Activated CD4-positive, alpha-beta T cell treated with anti-CD3 and anti-CD28 coated beads for 48 hours (primary cell): ENCODE data around the gene MIGA1.
"Not testable (repeated sequence)": the region's sequence is repeated elsewhere in the genome, so short reads cannot be mapped to it uniquely, and the experiment has no call there.

Experiments used
- DNase-seq: peaks from one replicate; pipeline ENCODE4 v3.0.0-alpha.2; 2020

Gene MIGA1

DNA sequence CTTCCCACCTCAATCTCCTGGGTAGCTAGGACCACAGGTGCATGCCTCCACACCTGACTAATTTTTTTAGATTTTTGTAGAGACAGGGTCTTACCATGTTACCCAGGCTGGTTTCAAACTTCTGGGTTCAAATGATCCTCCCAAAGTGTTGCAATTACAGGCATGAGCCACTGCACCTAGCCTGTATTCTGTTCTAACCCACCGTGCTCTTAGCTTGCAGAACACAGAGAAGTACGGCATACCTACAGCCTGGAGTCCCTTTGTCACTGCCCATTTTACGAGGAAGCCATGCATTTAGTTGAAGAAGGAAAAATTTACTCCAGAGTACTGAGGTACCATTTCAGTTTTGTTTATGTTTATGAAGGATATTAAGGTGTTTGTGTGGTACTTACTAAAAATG, 79.3 kb downstream of the MIGA1 start:
- no peak for DNase-seq

DNA sequence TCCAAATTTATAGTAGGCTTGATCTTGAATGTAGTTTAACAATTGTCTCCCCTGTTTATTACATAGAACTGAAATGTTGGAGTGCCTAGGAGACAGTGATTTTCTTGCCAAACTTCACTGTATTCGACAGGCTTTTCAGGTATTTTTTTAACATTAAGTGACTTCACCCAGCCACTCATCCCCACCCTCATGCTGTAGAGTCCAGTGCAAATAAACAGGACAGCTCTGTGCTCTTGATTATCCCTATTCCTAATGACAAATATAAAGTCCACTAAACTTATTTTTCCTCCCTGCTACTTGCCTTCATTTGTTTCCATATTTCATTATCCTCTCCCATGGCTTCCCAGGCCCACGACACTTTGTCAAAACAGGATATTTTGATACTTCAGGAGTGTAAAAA, 79.8 kb downstream of the MIGA1 start:
- no peak for DNase-seq

DNA sequence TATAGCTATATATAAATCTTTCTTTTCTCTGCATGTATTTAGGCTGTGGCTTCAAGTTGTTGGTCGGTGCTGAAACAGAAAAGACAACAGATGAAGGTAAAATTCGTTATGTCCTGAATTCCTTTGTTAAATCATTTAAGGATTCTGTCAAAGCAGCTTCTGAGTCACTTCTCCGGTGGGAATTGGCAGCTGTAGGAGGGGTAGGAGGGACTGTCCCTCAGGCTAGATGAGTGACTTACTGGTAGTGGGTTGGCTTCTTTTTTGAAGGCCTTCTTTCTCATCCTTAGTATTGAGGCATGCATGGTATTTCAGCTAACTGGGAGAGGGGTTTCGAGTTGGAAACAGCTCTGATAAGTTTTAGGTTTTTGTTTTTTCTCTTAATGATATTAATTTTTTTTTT, 86.8 kb downstream of the MIGA1 start:
- no peak for DNase-seq

DNA sequence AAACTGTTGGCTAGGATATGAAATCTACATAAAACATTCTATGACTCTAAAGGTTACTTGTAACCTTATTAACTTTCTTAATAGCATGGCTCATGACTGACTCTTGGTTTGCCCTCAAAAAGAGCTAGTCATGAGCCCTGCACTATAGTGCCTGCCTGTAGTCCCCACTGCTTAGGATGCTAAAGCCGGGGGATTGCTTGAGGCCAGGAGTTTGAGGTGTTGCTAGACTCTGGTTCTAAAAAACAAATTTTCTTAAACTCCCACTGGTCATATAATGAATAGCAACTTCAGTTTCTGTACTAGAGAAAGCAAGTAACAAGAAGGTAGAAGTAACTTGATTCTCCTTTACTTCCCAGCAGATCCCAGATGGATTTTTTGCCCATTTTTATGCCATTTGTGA, 93.2 kb downstream of the MIGA1 start:
- DNase-seq = no peak

DNA sequence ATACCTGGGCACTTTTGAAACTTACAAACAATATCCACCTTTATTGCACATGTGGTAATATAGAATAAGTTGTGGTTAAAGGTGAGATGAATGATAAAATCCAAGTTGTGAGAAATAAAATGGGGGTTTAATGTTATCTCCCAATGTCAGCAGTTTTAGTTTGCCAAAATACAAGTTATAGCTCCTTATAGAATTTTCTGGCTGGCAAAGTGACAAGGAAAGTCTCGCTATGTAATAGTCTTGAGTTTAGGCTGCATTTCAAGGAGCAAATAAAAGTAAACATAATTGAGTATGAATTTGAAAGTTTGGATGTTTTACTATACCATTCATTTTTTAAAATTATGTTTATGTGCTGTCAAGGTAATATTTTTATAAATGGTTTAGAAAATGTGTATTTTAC, 94.0 kb downstream of the MIGA1 start:
- DNase-seq = no peak

DNA sequence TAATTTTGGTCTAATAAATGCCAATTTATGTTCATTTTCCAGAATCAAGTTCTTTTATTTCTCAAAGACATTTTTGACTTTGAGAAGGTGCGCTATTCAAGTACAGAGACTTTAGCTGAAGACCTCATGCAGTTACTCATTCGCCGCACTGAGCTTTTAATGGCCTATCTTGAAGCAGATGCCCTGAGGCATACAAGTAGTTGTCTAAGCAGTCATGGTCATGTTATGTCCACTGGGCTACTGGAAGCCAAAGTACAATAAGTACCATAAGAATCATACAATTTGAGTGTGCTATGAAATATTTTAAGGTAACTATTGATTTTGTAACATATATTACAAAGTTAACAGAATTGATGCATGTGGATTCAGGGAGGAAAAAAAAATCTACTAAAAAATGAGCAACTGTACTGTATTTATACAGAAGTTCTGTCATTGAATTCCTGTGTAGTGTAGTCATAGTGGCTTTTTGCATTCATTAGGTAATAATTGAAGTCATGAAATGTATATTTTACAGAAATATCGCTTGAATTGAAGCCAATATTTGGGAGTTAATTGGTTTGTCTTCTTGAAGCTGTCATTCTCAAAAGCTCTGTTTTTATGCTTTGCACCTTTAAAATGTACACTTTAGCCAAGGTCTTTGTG, 95.5 kb downstream of the MIGA1 start:
- DNase-seq = no peak

DNA sequence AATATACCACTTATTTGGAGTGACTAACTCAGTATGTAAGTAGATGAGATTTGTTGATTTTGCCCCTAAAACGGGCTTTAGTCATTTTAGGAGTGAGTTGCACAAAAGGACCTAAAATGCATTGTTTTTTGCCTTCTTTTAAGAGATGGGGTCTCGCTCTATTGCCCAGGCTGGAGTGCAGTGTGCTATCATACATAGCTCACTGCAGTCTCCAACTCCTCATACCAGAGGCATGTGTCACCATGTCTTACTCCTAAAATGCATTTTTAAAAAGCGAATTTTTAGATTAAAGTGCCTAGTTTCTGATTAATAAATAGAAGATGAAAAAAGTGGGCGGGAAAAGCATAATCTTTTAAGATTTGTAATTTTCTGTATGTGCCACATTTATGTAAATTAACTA, 97.4 kb downstream of the MIGA1 start:
- no peak for DNase-seq

DNA sequence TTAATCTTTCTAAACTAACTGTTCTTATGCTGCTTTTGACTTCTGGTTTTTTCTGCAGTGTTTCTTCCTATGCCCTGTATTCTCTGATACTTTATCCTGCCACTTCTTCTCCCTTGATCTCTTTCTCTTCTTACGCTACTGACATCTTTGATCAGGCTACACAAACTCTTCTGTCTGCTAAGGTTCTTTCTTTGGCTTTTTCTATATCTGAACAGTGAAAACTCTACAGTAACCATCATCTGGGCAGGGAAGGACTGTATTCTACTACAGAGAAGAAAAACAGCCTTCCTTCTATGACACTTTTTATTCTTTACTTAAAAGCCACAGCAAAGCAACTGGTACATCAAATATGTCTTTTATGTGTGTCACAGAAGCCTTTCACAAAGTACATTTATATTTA, 101.6 kb downstream of the MIGA1 start:
- DNase-seq = no peak

DNA sequence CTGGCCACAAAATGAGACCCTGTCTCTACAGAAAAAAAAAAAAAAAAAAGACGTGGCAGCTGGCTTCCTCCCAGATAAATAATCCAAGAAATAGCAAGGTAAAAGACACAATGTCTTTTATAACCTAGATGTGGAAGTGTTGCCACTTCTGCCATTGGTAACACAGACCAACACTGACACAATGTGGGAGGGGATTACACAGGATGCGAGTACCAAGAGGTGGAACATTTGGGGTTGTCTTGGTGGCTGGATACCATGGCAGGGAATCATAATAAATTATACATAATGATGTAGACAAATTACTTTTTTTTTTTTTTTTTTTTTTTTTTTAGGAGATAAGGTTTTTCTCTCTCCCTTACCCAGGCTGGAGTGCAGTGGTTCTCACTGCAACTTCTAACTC, 103.0 kb downstream of the MIGA1 start:
- no peak for DNase-seq

DNA sequence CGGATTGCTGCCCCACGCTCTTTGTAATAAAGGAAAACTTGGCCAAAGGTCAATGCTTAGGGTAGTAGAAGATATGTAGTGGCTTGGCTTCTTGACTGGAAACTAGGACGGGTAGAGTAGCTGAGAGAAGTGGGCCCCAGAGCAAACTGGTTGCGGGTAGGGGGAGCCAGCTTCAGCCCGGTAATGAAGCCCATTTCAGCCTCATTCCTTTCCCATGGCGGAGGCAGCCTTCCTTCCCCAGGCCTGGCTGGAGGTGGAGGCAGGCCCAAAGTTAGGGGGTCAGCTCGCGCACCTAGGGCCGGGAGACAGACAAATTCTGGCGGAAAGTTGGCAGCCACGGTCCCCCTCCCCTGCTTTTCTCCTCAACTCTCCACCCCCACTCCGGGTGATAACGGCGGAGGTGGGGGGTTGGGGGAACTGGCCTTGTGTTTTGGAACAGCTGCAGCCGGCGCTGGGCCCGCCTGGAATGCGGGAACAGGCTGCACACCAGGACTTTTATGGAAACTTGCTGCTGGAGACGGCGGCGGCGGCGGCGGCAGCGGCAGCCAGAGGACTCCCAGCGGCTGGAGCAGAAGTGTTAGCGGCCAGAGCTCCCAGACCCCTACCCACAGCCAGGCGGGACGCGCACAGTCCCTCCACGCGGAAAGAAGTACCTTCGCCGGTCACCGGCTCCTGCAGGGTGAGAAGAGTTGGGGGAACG, 108.8 kb downstream of the MIGA1 start, which contains the start of gene NEXN:
Gene NEXN, plus strand, starts transcription at position 544 of the 700 bp plus-strand sequence. CDS start 27,483 bp downstream, outside the sequence.
- peak; percentile 3 for DNase-seq

DNA sequence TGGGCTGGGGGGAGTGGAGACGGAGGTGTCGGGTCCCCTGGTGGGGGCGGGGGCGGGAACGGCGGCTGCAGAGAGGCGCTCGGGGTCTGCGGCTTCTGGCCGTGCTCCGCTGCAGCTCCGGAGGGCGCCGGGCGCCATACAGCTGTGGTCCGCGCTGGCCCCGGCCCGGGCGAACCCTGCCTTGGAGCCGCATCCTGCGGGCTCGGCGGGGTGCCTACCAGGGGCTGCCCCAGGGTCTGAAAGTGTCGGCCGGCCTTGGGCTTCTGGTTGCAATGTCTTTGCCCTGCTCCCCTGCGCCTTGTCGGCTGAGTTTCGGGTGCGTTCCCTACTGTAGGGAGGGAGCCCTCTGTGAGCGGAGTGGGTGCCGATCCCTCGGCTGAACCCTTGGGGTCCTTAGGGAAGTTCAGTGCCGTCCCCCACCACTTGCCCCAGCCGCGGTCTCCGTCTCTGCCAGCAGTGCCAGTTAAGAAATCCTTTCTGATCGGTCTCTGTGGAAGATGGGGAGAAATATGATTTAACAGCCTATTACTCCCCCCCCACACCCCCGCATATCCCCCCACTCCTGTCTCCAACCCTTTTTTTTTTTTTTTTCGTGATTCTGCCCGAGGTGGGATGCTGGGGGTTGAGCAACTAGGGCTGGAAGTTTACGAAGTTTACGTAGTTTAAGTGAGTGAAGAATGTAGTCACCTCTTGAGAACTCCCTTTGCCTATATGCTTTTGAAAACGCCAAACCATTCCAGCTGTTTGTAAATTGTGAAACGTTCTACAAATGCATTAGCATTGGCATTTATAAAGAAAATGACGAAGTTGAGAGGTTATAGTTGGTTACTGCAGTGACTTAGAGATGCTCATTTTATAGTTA, 109.6 kb downstream of the MIGA1 start:
- DNase-seq = peak; percentile 22

DNA sequence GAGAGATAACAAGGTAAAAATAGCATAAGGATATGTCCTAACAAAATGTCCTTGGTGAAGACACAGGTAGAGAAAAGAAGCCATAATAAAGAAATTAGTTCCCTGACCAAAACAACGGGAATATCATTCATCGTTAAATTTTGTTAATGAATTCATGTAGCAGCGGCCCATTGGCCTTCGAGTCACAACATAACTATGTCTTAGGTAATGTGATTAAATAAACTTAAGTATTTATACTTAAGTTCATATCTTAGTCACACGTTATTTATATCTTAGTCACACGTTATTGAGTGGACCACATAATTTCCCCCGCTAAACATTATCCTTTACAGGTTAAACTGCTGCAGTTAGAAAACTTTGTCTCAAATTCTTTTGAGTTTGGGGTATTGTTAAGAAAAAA, 110.2 kb downstream of the MIGA1 start:
- no peak for DNase-seq

DNA sequence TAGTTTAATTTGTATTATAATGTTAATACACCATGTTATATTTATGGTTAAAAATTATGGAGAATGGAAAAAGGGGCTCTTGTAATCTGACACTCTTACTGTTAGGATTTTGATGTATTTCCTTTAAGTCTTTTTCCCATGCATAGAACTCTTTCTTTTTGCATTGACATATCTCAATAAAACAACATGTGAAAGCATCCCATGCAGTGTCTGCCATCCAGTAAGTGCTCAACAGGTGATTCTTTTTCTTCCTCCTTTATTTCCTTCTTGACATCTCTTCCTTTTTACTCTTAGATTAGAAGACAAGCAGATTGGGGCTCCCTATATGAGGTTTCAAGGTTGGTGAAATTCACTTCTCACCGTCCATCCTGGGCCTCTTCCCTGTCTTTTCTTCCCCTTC, 111.8 kb downstream of the MIGA1 start:
- DNase-seq = no peak

DNA sequence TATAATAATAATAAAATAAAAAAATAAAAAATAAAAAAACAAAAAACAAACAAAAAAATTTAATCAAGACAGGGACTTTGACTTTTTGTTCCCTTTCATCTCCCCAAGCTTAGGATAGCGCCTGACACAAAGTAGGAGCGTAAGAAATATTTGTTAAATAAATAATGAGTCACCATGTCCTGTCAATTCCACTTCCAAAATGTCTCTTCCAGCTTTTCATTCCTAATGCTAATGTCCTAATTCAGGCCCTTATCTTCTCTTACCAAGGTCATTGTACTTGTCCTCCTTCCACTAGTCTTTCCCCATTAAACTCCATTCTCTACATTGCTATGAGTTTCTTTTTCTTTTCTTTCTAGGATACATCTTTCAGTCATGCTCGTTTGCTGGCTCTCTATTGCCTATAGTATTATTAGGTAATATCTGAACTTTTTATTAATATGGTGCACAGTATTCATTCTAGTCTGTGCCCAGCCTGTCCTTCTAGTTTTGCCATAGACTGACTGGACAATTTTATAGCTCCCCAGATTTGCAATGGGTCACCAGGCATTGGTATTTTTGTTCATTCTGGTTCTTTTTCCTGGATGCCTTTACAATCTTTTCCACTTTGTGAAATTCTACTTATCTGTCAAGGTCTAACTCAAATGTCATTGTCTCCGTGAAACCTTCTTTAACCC, 120.3 kb downstream of the MIGA1 start:
- no peak for DNase-seq

DNA sequence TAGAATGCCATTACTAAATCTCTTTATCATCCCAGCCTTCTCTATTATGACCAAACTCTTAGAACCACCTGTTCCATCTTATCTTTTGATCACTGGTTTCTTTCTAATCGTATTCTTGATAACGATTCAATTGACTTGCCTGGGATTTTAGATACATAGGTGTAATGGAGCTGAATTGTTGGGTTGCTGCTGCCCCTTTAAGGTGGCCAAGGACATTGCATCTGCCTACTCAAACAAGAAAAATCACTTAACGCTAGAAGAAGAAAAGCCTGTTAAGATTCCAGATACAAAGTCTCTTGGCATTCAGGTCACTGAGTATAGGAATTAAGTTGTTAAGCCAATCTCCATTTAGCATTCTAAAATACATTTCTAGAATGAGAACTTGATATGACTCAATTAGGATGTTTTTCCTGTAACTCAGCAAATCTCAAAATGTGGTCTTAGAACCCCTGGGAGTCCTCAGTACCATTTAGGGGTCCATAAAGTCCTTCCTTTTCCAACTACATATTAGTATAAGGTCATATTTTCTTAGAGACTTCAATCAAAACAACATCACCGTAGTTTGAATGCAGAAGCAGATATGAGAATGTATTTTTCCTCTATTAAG, 121.3 kb downstream of the MIGA1 start:
- no peak for DNase-seq

DNA sequence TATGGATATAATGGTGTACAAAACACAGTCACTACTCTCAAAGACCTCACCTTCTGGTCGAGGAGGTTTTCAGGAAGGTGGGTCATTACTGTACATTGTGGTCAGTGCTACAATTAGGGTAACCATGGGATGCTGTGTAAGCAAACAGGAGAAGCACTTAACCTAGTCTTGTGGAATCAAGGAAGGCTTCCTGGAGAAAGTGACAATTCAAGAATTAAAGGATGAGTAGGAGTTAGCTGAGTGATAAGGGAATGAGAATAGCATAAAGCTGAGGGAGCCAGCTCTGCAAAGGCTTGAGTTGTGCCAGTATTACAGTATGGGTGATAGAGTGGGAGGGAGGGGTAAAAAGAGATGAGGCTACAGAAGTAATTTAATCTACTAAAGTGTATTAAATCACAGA, 126.2 kb downstream of the MIGA1 start:
- DNase-seq = no peak

DNA sequence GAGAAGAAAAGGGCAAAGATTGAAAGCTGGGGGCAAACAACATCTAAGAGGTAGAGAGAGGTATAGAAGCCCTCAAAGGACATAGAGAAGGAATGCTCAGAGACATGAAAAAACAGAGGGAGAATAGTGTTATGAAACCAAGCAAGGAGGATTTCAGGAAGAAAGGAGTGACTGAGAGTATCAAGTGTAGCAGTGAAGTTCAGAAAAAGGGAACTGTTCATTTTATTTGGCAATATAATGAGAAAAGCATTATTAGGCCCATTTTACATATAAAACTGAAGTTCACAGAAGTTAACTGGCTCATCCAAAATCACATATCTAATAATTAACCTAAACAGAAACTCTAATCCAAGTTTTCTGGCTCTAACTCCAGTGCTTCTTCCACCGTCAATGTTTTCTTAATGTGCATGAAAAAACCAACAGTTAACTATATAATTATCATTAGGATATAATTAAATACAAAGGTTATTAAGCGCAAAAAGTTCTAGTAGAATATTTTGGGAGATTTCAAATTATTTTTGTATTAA, 126.6 kb downstream of the MIGA1 start:
- no peak for DNase-seq

DNA sequence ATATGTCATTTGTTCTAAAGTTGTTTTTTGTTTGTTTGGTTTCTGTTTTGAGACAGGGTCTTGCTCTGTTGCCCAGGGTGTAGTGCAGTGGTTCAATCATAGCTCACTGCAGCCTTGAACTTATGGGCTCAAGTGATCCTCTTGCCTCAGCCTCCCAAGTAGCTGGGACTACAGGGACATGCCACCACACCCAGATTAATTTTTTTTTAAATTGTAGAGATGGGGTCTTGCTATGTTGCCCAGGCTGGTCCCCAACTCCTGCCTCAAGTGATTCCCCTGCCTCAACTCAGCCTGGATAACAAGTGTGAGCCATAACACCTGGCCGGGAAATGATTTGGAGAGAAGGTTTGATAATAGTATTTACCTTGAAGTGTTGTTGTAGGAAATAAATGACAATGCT, 127.2 kb downstream of the MIGA1 start:
- no peak for DNase-seq

DNA sequence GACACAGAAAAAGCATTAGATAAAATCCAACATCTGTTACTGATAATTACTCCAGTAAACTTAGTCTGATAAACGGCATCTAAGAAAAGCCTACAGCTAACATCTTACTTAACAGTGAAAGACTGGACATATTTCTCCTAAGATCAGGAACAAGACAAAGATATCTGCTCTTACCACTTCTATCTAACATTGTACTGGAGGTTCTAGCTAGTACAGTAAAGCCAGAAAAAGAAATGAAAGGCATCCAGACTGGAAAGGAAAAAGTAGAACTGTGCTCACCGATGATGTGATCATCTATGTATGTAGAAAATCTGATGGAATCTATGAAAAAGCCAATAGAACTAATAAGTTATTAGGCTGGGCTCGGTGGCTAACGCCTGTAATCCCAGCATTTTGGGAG, 130.7 kb downstream of the MIGA1 start:
- DNase-seq = no peak

DNA sequence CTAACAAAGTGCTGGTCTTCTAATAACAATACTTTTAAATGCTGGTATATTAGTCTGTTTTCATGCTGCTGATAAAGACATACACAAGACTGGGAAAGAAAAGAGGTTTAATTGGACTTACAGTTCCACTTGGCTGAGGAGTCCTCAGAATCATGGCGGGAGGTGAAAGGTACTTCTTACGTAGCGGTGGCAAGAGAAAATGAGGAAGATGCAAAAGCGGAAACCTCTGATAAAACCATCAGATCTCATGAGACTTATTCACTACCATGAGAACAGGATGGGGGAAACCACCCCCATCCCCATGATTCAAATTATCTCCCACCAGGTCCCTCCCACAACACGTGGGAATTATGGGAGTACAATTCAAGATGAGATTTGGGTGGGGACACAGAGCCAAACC, 139.5 kb downstream of the MIGA1 start:
- DNase-seq = not testable (repeated sequence)

DNA sequence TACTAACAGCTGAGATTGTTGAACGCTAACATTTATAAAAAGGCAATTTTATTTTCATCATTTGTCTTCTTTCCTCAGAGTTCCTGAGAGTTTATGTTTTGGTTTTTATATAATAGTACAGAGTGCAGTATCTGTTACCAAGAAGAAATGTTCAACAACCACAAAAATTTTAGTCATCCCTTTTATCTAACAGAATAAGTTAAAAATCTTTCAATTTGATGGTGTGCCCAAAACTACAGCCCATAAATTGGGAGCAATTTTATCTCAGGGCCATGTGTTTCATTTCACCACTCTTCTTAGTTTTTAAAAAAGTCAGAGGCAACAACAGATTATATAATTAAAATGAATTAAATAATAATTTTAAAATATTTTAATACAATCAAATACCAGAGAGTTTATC, 146.1 kb downstream of the MIGA1 start:
- no peak for DNase-seq

DNA sequence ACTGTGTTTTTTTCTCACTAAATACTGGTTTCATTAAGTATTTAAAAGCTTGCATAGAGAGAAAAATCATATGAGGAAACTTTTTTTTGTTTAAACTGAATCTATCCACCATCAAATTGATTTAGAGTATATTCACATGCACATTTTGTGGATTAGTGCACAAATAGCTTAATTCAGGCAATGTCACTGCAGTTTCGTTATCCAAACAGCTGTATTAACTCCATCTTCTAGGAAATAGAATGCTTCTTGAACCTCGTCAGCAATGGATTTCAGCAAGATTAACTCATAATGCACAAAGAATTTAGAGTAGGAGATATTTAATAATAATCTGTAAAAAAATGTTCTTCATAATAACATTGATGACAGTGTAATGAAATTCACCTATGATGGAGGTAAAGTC, 146.5 kb downstream of the MIGA1 start:
- no peak for DNase-seq
